GM12873 (cell line): ENCODE measurements around the gene RGS13.

Experiments
- TF ChIP-seq, protein P1 (sequence below): IDR thresholded peaks from 2 replicates; pipeline ENCODE4 v1.5.1; 2012; ENCODE audit warnings: low read depth, mild to moderate bottlenecking, moderate library complexity, low read length, control low read depth; ENCODE audit not compliant: insufficient read depth; ENCODE audit errors: missing control alignments

Gene RGS13

DNA sequence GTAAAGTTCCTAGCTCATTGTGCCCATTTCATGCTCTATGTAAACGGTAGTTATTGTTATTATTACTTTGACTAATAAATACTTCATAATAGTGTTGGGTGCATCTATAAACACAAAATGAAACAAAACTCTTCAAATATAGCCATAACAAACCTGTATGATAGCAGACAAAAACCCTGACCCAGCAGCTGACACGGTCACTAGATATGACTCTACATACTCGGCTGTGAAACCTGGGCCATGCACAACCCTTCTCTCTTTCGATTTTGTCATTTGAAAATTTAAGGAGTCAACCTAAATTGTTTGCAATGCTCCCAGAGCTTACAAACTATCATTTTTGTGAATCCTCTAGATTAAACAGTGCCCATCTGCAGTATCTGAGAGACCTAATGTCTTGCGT is 8.0 kb upstream of the RGS13 start:
- TF ChIP-seq, protein P1, sequence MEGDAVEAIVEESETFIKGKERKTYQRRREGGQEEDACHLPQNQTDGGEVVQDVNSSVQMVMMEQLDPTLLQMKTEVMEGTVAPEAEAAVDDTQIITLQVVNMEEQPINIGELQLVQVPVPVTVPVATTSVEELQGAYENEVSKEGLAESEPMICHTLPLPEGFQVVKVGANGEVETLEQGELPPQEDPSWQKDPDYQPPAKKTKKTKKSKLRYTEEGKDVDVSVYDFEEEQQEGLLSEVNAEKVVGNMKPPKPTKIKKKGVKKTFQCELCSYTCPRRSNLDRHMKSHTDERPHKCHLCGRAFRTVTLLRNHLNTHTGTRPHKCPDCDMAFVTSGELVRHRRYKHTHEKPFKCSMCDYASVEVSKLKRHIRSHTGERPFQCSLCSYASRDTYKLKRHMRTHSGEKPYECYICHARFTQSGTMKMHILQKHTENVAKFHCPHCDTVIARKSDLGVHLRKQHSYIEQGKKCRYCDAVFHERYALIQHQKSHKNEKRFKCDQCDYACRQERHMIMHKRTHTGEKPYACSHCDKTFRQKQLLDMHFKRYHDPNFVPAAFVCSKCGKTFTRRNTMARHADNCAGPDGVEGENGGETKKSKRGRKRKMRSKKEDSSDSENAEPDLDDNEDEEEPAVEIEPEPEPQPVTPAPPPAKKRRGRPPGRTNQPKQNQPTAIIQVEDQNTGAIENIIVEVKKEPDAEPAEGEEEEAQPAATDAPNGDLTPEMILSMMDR, result no peak

DNA sequence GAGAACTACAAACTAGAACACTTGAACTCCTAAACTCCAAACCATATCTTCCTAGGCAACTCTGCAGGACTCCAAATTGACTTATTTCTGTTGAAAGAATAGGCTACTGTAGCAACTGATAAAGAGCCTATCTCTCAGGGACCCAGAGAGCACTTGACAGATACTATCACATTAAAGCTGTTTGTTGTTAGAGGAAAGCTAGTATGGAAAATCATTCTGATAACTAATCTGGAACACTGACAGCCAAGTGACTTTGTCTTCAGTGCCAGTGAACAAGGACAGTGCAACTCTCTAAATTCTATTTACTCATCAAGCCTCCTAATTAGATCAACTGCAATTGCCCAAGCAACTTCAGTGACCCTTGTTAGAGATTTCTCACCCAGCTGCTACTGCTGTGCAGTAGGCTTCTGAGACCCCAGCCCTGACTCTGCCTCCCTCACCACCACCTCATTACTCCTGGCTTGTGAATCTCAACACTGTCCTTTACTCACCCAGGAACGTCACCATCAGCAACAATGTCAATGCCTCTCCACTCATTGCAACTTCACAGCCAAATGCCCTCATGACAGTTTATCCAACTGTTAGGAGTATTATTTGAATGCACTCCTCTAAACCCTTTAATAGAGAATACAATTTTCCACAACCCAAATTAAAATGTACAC is 7.4 kb upstream of the RGS13 start:
- TF ChIP-seq, protein P1, result no peak

DNA sequence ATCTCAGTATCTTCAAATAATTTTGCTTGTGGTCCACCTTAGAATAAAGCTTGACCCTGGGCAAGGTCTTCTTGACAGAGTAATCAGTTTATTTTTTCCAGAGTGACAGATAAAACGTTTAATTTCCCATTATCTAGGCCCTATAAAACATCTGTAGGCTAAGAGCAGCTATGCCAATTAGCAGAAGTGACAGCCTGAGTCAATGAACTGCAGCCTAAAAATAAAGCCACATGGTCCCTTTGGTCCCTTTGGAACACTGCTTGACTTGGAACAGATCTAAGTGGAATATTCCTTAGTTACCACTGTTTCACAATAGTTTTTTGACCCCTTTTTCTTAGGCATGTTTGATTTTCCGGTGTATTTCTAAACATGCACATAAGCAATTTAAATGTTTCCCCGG is 6.3 kb upstream of the RGS13 start:
- TF ChIP-seq, protein P1, result no peak

- TF ChIP-seq, protein P1, result no peak
These were observed 5.2 kb upstream of the RGS13 start for GRCh38 chr1:192630521-192631287.

DNA sequence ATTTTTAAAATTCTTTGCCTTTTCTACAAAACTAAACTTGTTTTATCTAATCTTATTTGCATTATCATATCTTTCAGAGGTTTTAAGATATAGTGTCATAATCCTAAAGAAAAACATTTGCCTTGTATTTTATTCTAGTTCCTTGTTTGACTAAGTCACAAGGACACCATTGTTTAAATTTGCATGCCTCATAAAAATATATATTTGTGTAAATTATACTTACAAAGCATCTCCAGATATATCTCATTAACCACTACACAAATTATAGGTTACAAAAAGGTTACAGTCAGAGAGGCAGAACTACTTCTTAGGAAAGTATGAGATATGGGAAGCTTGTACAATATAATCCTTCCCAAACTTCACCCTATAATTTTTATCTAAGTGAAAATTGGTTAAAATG is 4.2 kb upstream of the RGS13 start:
- TF ChIP-seq, protein P1, result no peak

DNA sequence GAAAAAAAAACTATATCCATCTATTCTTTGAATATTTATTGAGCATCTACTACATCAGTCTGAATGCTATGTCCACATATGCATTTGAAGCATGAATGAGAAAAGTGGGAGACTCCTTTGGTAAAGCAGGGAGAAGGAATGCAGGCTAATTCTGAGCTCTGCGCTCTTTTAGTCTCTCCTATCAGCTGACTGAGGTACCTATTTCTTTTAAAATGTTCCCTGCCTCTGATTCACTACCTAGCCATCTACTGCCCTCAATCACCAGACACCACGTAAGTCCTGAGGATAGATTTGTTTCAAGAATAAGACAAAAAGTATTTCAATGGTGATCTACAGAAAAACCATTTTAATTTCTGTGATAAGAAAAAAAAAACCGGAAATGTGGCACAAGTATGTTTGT is 3.8 kb upstream of the RGS13 start:
- TF ChIP-seq, protein P1, result no peak

DNA sequence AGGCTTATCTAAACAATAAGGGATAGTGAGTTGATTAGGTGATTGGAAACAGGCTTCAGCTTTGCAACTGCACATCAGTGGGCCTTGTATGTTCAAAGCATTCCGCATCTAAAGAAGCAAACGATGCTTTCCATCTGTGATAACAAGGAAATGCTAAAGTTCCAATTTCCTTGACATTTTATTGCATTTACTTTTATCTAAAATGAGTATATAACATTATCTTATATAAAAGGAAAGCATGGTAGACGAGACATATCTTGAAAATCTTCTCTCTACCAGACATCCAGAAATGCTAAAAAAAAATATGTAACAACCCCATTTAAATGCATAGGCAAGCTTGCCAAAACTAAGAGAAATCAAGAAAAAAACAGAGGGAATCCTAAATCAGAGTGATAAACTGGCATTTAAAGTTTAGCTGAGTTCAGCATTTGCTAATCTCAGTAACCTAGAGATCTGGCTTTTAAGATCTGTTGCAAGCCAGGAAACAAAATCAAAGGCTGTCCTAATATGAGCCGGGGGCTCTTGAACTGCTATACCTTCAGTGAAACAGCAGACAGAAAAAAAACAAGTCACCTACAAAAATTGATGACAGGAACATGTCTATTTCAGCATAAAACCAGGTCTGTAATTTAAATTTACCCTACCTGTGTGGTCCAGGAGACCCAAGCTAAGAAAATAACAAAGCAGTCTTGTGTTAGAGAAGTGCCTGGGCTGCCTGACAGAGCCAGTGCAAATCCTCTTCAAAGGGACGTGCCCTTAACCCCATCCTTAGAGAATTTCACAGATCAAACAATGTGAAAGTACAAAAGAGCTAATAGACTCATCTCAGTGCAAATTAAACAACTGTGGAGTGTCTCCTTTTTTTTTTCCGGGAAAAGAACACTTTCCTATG is 3.1 kb upstream of the RGS13 start:
- TF ChIP-seq, protein P1, result no peak
